Uterus (tissue), 4 donors: ENCODE data around the gene RPL23. TPM values are rescaled to one million over a fixed set of nuclear protein-coding genes. Genes with fewer than 3 reads are reported as not detected.
A peak's percentile ranks its signal among the peaks of the same experiment; 100 is the strongest.

Experiments
- DNase-seq, 2 donors: peaks; one replicate each; pipeline ENCODE4 v3.0.0-alpha.2; 2019 to 2020
- H3K27ac ChIP-seq, 2 donors: fragments of 200-600 bp; sonication (generic); 1 replicate in 1 of 2; 2 replicates in 1 of 2; pipeline ENCODE4 v1.5.1; 2016 to 2018
- H3K27me3 ChIP-seq, 2 donors: fragments of 200-600 bp; sonication (generic); one replicate each; pipeline ENCODE4 v1.5.1; 2018 to 2019; ENCODE audit warnings: control low read depth in 1 of 2
- H3K36me3 ChIP-seq, 2 donors: fragments of 200-600 bp; sonication (generic); one replicate each; pipeline ENCODE4 v1.5.1; 2019; ENCODE audit warnings: control low read depth in 1 of 2
- H3K4me1 ChIP-seq, 2 donors: fragments of 200-600 bp; sonication (generic); one replicate each; pipeline ENCODE4 v1.5.1; 2018 to 2019; ENCODE audit warnings: control low read depth in 1 of 2
- H3K4me3 ChIP-seq, 2 donors: fragments of 200-600 bp; sonication (generic); 1 replicate in 1 of 2; 2 replicates in 1 of 2; pipeline ENCODE4 v1.5.1; 2018 to 2019; ENCODE audit warnings: mild to moderate bottlenecking in 1 of 2
- H3K9me3 ChIP-seq, 2 donors: fragments of 200-600 bp; sonication (generic); one replicate each; pipeline ENCODE4 v1.5.1; 2019; ENCODE audit warnings: control low read depth in 1 of 2
- CTCF ChIP-seq, 4 experiments: fragments of 200-600 bp in 2 of 4; fragments of 450-650 bp in 2 of 4; sonication (generic) in 2 of 4; IDR thresholded peaks; one replicate each; pipeline ENCODE4 v1.5.1; 2016 to 2019; ENCODE audit warnings: antibody characterized with exemption in 4 of 4, mild to moderate bottlenecking in 2 of 4, moderate library complexity in 1 of 4
- POLR2A ChIP-seq, 2 donors: fragments of 450-650 bp; IDR thresholded peaks; one replicate each; pipeline ENCODE4 v1.6.1; 2016; ENCODE audit warnings: antibody characterized with exemption in 2 of 2, mild to moderate bottlenecking in 1 of 2, moderate library complexity in 1 of 2
- intact Hi-C: fragments of 100-400 bp; cut with DNase I; formaldehyde crosslinking; loops from one replicate; pipeline ENCODE4 v1.15.1; 2023; ENCODE audit warnings: low total_unique reads
- total RNA-seq, 4 donors: library from RNA; depleted of rRNA in 3 of 4; stranded (reverse); fragments of >200 nt in 3 of 4; gene quantifications; one replicate each; pipeline versions ENCODE4 v1.1.0 to v1.2.4, GENCODE V29; 2014 to 2023
- donor health status: DM: yes; HTN: yes; CAD: no.

Gene RPL23
- total RNA-seq, 4 donors from 2014 or later: 1,418 to 5,044 (median 2,630) TPM

- Histone ChIP-seq H3K9me3 (no peaks in the 10 kb centered on the region), H3K4me3 (no peak overlapping the region), H3K27ac (peak overlapping the region; percentile 65 to 75), H3K36me3 (no peaks in the 10 kb centered on the region), H3K27me3 (no peaks in the 10 kb centered on the region), H3K4me1 (peaks cover 29 to 33% of the 10 kb centered on the region in 2 donors)
- peak; percentile 54 to 62 for DNase-seq
- TF ChIP-seq POLR2A (IDR thresholded peaks at IDR 0.05) (no peak), CTCF (IDR thresholded peaks at IDR 0.05) (no peak)
- intact Hi-C loops: no loop called here
Measured at GRCh38 chr17:38879878-38880665, 26.6 kb upstream of the RPL23 start.

DNA sequence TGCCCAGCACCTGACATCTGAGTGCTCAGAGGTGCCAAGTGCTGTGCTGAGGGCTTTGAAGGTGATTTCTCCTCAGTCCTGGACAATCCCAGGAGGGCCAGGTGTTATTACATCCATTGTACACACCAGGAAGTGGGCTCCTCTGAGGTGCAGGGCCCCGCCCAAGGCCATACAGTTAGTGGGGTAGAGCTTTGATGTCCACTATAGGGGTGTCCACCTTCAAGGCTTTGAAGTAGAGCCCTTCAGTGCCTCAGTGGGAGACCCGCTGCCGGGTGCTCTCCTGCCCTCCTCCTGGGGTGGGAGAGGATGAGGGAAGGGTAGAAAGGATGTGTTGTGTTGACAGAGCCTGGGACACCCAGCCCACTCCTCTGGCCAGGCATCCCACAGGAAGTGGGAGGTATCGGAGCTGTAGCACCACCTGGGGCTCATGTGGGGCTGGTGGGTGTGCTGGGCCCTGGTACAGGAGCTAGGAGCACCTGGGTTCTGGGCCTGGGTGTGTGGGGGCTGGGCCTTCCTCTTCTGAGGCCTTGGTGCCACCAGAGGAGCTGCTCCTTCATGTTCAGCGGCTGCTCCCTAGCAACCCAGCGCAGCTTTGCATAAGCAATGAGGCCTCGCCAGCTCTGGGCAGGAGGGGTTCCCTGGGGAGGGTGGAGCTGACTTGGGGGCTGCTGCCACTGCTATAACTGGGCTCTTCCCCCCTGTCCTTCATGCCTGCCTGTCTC, 23.8 kb upstream of the RPL23 start:
- no peak for DNase-seq
- intact Hi-C loops: no loop called here

DNA sequence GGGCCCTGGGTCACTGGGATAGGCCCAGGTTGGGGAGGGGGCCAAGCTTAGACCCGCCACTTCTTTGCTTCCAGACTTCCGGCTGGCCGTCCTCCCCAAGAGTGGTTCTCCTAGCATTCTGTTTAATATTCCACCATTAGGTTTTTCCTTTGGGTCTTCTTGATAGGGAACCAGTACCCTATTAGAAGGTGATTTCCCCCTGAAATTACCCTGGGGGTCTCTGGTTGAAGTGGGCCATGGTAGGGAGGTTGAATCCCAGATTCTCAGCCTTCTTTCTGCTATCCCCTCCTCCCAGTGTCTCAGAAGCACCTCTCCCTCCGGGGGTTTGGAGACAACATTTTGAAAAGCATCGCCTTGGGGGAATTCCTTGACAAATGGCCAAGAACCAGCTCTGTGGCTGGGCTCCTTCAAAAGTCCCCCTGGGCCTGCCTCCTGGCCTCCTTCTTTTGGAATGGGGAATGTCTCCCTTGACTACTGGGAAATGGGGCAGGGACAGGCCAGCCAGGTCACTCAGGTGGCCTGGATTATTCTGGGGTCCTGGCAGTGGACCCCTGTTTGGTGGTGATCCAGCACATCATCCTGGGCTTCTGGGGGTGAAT, 22.1 kb upstream of the RPL23 start:
- no peak for DNase-seq
- TF ChIP-seq POLR2A (IDR thresholded peaks at IDR 0.05): no peak
- no peak for TF ChIP-seq CTCF (IDR thresholded peaks at IDR 0.05)
- H3K27me3 ChIP-seq: no peaks in the 10 kb centered on the region
- H3K36me3 ChIP-seq: no peaks in the 10 kb centered on the region
- H3K4me1 ChIP-seq: peaks cover 29 to 33% of the 10 kb centered on the region in 2 donors
- no peaks in the 10 kb centered on the region for H3K9me3 ChIP-seq
- no peak overlapping the region for H3K4me3 ChIP-seq
- peak overlapping the region; percentile 56 to 96 for H3K27ac ChIP-seq
- intact Hi-C loops: no loop called here

More for the DNA sequence above, 23.8 kb upstream of the RPL23 start:
- Histone ChIP-seq H3K9me3 (no peaks in the 10 kb centered on the region), H3K27me3 (no peaks in the 10 kb centered on the region), H3K27ac (peak overlapping the region; percentile 38 to 46), H3K4me1 (peaks cover 39 to 46% of the 10 kb centered on the region in 2 donors), H3K4me3 (no peak overlapping the region), H3K36me3 (no peaks in the 10 kb centered on the region)
- TF ChIP-seq POLR2A (IDR thresholded peaks at IDR 0.05) (no peak), CTCF (IDR thresholded peaks at IDR 0.05) (no peak)

DNA sequence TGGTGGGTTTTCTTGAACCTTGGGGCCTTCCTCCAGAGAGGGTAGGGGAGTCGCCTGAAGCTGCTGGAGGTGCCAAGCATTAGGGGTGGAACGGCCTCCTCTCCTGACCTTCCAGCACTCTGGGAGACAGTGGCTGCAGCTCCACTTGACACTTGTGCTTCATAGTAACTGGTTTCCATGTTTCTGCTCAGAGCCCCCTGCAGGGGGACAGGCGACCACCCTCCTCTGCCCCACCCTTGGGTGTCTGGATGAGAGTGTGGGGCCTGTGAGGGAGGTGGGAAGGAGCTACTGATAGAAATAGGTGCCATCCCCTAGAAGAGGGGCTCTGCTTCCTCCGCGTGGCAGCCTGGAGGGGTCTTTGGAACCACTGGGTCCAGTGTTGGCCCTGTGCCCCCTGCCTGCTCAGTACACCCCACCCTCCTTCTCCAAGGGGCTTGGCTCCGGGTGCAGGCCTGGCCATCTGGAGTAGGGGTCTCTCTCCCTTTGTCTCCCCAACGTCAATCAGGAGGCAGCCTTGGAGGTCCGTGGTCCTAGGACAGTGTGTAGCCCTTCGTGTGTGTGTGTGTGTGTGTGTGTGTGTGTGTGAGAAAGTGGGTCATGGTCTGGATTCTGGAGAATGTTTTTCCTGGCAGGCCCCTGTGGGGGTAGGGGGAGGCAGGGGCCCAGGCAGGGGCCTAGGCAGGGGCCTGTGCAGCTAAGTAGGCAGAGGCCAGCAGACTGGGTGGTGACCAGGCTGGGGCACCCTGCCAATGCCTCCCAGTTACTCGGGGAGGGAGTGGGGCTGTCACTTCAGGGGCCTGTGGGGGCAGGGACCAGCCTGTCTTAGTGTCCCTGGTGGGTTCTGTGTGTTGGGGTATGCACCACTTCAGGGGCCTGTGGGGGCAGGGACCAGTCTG, 21.2 kb upstream of the RPL23 start:
- intact Hi-C loops: no loop called here
- DNase-seq: peak in 1 of 2 donors; percentile 14
- Histone ChIP-seq H3K4me3 (no peak overlapping the region), H3K9me3 (no peaks in the 10 kb centered on the region), H3K36me3 (no peaks in the 10 kb centered on the region), H3K27ac (peak overlapping the region; percentile 56 to 96), H3K27me3 (no peaks in the 10 kb centered on the region), H3K4me1 (peaks cover 23 to 26% of the 10 kb centered on the region in 2 donors)
- TF ChIP-seq CTCF (IDR thresholded peaks at IDR 0.05) (no peak), POLR2A (IDR thresholded peaks at IDR 0.05) (no peak)
